ENCODE results near the gene UAP1L1. TPM values are rescaled to one million over a fixed set of nuclear protein-coding genes. Genes with fewer than 3 reads are reported as not detected.

The UAP1L1 gene
- total RNA-seq, 1 experiment from 2014 or later: 24.6 TPM

DNA sequence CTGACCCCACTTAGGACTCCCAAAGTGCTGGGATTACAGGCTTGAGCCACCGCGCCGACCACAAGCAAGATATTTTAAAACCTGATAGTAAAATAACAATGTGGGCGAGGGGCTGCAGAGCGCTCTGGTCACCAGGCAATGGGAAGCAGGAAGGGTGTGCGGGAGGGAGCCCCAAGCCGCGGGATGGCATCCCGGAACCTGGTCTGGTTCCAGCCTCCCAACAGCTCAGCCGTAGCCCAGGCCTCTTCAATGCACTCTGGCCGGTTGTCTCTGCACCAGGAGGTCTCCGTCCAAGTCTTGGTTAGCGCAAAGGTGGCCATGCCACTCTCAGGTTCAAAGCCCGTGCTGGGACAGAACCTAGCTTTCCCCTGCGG, 694 bp upstream of the UAP1L1 start:
- peaks cover 1% of the 10 kb centered on the region for H3K36me3 ChIP-seq (ENCODE audit: control insufficient read depth, insufficient read depth, low read length)
- Mint-ChIP-seq H3K4me3 (ENCODE audit: unreplicated experiment) (peak overlapping the region; percentile 60), H3K4me1 (ENCODE audit: low read depth, unreplicated experiment) (no peaks in the 10 kb centered on the region), H3K27ac (ENCODE audit: unreplicated experiment) (no peak overlapping the region), H3K27me3 (ENCODE audit: insufficient read depth, unreplicated experiment) (no peaks in the 10 kb centered on the region), H3K36me3 (ENCODE audit: insufficient read depth, unreplicated experiment) (peaks cover 9% of the 10 kb centered on the region), H3K9me3 (ENCODE audit: unreplicated experiment) (no peaks in the 10 kb centered on the region)
- ChIA-PET POLR2A (no interaction called here), CTCF (interaction anchor here (0.5 to 2.3 kb wide), 4 partner anchors 9 to 217 kb away, joined by 3 to 13 read pairs (median 5); partner anchors contain the start of gene MAN1B1)
- TF ChIP-seq, protein P1, sequence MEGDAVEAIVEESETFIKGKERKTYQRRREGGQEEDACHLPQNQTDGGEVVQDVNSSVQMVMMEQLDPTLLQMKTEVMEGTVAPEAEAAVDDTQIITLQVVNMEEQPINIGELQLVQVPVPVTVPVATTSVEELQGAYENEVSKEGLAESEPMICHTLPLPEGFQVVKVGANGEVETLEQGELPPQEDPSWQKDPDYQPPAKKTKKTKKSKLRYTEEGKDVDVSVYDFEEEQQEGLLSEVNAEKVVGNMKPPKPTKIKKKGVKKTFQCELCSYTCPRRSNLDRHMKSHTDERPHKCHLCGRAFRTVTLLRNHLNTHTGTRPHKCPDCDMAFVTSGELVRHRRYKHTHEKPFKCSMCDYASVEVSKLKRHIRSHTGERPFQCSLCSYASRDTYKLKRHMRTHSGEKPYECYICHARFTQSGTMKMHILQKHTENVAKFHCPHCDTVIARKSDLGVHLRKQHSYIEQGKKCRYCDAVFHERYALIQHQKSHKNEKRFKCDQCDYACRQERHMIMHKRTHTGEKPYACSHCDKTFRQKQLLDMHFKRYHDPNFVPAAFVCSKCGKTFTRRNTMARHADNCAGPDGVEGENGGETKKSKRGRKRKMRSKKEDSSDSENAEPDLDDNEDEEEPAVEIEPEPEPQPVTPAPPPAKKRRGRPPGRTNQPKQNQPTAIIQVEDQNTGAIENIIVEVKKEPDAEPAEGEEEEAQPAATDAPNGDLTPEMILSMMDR (IDR thresholded peaks at IDR 0.05; ENCODE audit: insufficient read depth in 1 of 2, low read depth in 1 of 2, low read length in 1 of 2, severe bottlenecking in 1 of 2, unreplicated experiment in 1 of 2): no peak
- H3K4me1 ChIP-seq: peaks cover 17% of the 10 kb centered on the region
- H3K27me3 ChIP-seq (replicated peaks; ENCODE audit: control insufficient read depth, insufficient read depth, low read length): no peaks in the 10 kb centered on the region
- DNase-seq: peak in 1 of 2 experiments; percentile 34
- BruUV-seq (replicated peaks): no TSS peak
- H3K9me3 ChIP-seq: no peaks in the 10 kb centered on the region
- no peak overlapping the region; the same call in none of the 2 replicates for H3K4me3 ChIP-seq (ENCODE audit: low read depth, low read length)
- intact Hi-C loops (cut with micrococcal nuclease; ENCODE audit: unreplicated experiment): no loop called here

DNA sequence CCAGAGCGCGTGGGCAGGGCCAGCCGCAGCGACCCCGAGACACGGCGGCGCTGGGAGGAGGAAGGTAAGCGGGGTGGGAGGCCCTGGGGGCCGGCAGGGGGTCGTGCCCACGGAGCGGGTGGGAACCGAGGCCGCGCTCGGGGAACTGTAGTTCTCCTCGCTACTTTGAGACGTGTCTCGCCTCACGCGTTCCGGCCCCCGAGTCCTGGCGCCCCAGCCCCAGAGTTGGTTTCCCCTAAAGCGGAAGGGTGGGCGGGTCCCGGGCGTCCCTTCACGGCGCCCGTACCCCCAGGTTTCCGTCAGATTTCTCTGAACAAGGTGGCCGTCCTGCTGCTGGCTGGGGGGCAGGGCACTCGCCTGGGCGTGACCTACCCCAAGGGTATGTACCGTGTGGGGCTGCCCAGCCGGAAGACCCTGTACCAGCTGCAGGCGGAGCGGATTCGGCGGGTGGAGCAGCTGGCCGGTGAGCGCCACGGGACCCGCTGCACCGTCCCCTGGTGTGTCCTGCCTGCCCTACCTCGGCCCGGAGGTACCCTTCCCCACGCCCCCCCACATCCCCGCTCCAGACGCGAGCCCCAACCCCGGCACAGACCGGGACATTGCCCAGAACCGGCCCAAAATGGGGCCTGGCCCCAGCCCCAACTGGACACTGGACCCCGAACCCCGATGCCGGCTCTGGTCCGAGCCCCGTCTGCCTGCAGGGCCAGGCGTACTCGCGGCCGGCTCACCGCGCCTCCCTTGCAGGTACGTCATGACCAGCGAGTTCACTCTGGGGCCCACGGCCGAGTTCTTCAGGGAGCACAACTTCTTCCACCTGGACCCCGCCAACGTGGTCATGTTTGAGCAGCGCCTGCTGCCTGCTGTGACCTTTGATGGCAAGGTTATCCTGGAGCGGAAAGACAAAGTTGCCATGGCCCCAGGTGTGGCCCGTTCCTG, 709 bp downstream of the UAP1L1 start:
- peaks cover 1% of the 10 kb centered on the region for H3K36me3 ChIP-seq (ENCODE audit: control insufficient read depth, insufficient read depth, low read length)
- Mint-ChIP-seq H3K4me3 (ENCODE audit: unreplicated experiment) (peak overlapping the region; percentile 60), H3K4me1 (ENCODE audit: low read depth, unreplicated experiment) (no peaks in the 10 kb centered on the region), H3K27me3 (ENCODE audit: insufficient read depth, unreplicated experiment) (no peaks in the 10 kb centered on the region), H3K9me3 (ENCODE audit: unreplicated experiment) (no peaks in the 10 kb centered on the region), H3K27ac (ENCODE audit: unreplicated experiment) (no peak overlapping the region), H3K36me3 (ENCODE audit: insufficient read depth, unreplicated experiment) (peaks cover 12% of the 10 kb centered on the region)
- TF ChIP-seq, protein P1 (IDR thresholded peaks at IDR 0.05; ENCODE audit: insufficient read depth in 1 of 2, low read depth in 1 of 2, low read length in 1 of 2, severe bottlenecking in 1 of 2, unreplicated experiment in 1 of 2): no peak
- intact Hi-C loops (cut with micrococcal nuclease; ENCODE audit: unreplicated experiment): no loop called here
- TSS peak; percentile 23 for BruUV-seq (replicated peaks)
- peak overlapping the region; percentile 75 for H3K4me3 ChIP-seq (ENCODE audit: low read depth, low read length)
- peaks cover 17% of the 10 kb centered on the region for H3K4me1 ChIP-seq
- POLR2A ChIA-PET: no interaction called here
- no peaks in the 10 kb centered on the region for H3K27me3 ChIP-seq (replicated peaks; ENCODE audit: control insufficient read depth, insufficient read depth, low read length)
- DNase-seq: no peak
- CTCF ChIA-PET: interaction anchor here (2.3 kb wide), 1 partner anchor 10 kb away, joined by 13 read pairs; no protein-coding TSS in a partner anchor
- H3K9me3 ChIP-seq: no peaks in the 10 kb centered on the region

DNA sequence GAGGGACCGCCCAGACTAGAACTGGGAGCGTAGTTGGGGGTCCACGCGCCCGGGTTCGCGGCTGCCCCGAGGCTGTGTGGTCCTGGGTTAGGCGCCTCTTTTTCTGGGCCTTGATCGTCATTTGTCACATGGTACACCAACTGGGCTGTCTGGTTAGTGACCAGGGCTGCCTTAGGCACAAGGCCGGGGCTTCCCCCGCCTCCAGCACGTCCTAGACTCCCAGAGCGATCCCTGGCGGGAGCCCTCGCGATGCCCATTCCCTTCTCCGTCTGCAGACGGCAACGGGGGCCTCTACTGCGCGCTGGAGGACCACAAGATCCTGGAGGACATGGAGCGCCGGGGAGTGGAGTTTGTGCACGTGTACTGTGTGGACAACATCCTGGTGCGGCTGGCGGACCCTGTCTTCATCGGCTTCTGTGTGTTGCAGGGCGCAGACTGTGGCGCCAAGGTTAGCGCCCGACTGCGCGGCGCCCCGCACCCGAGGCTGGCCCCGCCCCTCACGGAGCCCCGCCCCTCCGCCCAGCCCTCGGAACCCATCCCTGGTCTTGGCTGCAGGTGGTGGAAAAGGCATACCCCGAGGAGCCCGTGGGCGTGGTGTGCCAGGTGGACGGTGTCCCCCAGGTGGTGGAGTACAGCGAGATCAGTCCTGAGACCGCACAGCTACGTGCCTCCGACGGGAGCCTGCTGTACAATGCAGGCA, 1.5 kb downstream of the UAP1L1 start:
- Histone ChIP-seq H3K27me3 (replicated peaks; ENCODE audit: control insufficient read depth, insufficient read depth, low read length) (no peaks in the 10 kb centered on the region), H3K4me1 (peaks cover 13% of the 10 kb centered on the region), H3K9me3 (no peaks in the 10 kb centered on the region), H3K36me3 (ENCODE audit: control insufficient read depth, insufficient read depth, low read length) (peaks cover 1% of the 10 kb centered on the region), H3K4me3 (ENCODE audit: low read depth, low read length) (no peak overlapping the region; the same call in 1 of the 2 replicates)
- ChIA-PET POLR2A (no interaction called here), CTCF (no interaction called here)
- H3K9me3 Mint-ChIP-seq (ENCODE audit: unreplicated experiment): no peaks in the 10 kb centered on the region
- TF ChIP-seq, protein P1 (IDR thresholded peaks at IDR 0.05; ENCODE audit: insufficient read depth in 1 of 2, low read depth in 1 of 2, low read length in 1 of 2, severe bottlenecking in 1 of 2, unreplicated experiment in 1 of 2): no peak
- no peaks in the 10 kb centered on the region for H3K4me1 Mint-ChIP-seq (ENCODE audit: low read depth, unreplicated experiment)
- H3K36me3 Mint-ChIP-seq (ENCODE audit: insufficient read depth, unreplicated experiment): peaks cover 12% of the 10 kb centered on the region
- intact Hi-C loops (cut with micrococcal nuclease; ENCODE audit: unreplicated experiment): no loop called here
- no TSS peak for BruUV-seq (replicated peaks)
- DNase-seq: no peak
- H3K4me3 Mint-ChIP-seq (ENCODE audit: unreplicated experiment): peak overlapping the region; percentile 60
- no peak overlapping the region for H3K27ac Mint-ChIP-seq (ENCODE audit: unreplicated experiment)
- no peaks in the 10 kb centered on the region for H3K27me3 Mint-ChIP-seq (ENCODE audit: insufficient read depth, unreplicated experiment)

All from Caco-2 (cell line).